PFSK-1 (cell line): ENCODE measurements around the gene DKK1.

Source experiments
- POLR2AphosphoS5 ChIP-seq: IDR thresholded peaks from 2 replicates; pipeline ENCODE4 v1.6.1; 2012; ENCODE audit warnings: low read depth, mild to moderate bottlenecking, control low read depth, low read length, moderate library complexity
- TAF1 ChIP-seq: IDR thresholded peaks from 2 replicates; pipeline ENCODE4 v1.6.1; 2012; ENCODE audit warnings: low read length, control low read depth, borderline replicate concordance; ENCODE audit not compliant: insufficient read depth
- TF ChIP-seq, protein P1 (sequence below), 2 experiments: IDR thresholded peaks; 2 replicates each; pipeline versions ENCODE4 v1.6.1 to v1.8.0; 2011 to 2012; ENCODE audit warnings: low read depth in 2 of 2, low read length in 2 of 2, control low read depth in 1 of 2, inconsistent platforms in 1 of 2, mild to moderate bottlenecking in 1 of 2, moderate library complexity in 1 of 2; ENCODE audit not compliant: insufficient read depth in 1 of 2

DNA sequence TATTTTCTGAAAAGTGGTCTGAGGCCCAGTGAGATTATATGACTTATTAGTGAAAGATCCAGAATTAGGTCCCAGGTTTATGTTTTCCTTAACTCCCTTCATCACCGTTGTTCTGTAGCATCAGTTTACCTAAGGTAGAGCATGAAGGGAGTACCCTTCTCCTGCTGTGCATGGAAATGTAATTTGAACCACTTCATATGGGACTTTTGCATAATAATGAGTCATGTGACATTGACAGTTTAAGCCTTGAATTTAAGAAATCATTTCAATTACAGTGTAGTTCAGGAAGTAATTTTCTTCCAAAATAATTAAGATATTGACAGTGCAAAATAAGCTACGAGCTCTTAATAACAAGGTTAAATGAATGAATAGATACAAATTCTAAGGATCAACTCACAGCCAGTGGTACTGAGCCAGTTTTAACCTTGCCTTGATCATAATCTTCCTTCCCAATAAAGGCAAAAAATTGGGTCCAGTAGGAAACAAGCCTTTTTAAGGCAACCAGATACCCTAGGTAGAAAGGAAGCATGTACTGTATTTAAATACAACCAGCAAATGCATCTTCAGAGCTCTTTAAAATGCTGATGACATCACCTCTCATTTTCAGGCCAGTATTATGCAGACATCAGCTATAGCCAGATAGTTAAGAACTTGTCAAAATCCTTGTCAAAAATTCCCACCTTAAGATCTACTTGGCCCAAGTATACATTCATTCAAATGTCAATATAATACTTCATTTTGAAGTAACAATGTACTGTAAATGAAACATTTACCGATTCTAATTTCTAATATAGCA is 48.8 kb upstream of the DKK1 start:
- TF ChIP-seq POLR2AphosphoS5 (no peak), TAF1 (no peak)
- TF ChIP-seq, protein P1, sequence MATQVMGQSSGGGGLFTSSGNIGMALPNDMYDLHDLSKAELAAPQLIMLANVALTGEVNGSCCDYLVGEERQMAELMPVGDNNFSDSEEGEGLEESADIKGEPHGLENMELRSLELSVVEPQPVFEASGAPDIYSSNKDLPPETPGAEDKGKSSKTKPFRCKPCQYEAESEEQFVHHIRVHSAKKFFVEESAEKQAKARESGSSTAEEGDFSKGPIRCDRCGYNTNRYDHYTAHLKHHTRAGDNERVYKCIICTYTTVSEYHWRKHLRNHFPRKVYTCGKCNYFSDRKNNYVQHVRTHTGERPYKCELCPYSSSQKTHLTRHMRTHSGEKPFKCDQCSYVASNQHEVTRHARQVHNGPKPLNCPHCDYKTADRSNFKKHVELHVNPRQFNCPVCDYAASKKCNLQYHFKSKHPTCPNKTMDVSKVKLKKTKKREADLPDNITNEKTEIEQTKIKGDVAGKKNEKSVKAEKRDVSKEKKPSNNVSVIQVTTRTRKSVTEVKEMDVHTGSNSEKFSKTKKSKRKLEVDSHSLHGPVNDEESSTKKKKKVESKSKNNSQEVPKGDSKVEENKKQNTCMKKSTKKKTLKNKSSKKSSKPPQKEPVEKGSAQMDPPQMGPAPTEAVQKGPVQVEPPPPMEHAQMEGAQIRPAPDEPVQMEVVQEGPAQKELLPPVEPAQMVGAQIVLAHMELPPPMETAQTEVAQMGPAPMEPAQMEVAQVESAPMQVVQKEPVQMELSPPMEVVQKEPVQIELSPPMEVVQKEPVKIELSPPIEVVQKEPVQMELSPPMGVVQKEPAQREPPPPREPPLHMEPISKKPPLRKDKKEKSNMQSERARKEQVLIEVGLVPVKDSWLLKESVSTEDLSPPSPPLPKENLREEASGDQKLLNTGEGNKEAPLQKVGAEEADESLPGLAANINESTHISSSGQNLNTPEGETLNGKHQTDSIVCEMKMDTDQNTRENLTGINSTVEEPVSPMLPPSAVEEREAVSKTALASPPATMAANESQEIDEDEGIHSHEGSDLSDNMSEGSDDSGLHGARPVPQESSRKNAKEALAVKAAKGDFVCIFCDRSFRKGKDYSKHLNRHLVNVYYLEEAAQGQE (IDR thresholded peaks at IDR 0.05; ENCODE audit: insufficient read depth in 1 of 2, low read depth in 2 of 2, low read length in 2 of 2), result no peak
